Limb (tissue), 2 donors: ENCODE data around the gene PDCD10.

Experiments used
- DNase-seq, 2 donors: peaks; one replicate each; pipeline ENCODE4 v3.0.0-alpha.2; 2016; ENCODE audit errors: extremely low spot score in 2 of 2

The PDCD10 gene

DNA sequence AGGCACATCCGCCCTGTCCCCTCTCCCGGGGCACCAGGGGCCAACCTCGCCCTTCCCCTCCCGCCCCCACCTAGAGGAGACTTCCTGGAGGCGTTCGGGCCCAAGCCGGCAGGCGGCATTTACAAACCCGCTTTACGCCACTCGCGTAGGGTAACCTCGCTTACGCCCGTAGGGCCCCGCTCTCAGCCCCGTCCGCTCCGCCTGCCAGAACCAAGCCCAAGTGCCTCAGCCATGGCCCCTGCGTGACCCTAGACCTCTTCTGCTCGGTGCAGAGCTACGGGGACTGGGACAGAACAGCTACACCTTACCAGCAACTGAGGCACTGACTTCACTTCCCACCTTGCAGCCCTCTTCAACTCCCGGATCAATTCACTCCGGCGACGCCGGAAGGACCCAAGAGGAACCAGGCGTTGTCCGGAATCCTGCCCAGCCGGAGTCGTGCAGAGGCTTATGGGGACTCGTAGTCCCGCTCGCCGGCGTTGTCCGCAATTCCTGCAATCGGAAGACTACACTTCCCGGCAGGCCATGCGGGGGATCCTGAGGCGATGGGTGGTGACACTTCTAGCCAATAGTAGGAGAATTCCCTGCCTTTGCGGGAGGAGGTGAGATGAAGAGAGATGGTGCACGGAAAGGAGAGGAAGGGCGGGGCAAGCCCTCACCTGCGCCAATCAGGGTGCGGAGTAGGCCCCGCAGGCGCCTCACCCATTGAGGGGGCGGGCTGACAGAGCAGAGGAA, at the start of gene PDCD10:
TSS of gene PDCD10 (minus strand) at position 395 of the 735 bp plus-strand sequence. CDS start 14,735 bp downstream, outside the sequence.
- peak; percentile 97 to 98 for DNase-seq

DNA sequence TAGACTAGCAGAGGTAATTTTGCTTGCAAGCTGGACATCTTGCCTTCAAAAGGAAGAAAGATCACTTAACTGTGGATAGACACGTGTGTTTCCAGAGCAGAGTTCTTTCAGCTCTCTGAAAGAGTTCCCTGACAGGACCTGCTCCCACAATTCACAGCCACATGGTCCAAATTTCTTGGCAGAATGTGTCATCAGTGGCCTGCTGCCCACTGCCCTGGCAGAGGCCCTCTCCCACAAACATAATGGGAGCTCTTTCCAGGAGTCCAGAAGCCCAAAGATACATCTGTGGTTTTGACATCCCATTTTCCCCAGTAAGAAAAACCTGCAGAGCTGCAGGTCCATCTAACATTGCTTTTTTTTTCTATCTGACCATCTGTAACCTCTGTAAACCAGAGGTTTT, 49.1 kb upstream of the PDCD10 start:
- peak in 1 of 2 donors; percentile 26 for DNase-seq

DNA sequence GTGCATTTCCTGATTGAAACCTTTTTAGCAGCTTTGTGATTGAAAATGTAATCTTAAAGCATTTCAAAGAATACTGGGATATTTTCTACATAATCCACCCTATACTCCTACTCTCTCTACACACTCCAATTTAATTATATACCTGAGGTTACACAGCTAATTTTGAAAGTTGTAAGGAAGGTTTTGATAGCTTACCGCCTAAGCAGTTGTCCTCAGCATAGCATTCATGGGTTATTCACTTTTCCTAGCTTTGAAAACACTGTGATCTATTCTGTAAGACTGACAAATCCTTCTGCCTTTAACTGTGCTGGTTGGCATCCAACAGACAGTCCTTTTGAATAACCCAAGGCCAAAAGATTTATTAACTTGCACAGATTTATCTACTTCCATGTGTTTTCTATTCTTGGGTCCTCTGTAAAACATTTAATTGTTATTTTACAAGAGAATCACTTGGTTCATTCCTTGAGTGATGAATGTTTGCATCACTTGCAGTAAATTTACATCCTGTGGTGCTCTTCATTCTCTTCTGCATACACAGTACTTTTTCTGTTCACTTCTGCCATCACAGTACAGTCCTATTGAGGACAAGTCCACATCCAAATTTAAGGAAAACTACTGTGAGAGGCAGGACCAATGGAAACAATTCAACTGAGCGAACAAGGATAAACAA, 45.7 kb upstream of the PDCD10 start:
- DNase-seq = no peak

DNA sequence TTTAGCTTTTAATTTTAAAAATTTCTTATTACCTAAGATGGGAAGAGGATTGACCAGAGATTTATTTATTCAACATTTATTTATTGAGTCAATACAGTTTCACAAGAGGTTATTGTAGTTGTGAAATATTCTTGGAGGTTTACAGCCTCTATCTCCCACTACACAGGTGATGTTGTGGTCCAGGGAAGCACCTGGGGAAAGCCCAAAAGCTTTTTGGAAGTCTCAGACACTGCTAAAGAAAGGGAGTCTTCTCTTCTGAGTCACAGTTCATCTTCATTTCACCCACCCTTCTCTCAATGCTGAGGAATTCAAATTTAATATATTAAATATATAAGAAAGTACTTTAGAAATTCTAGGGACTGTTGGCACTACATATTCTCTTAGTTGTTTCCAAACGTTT, 42.7 kb upstream of the PDCD10 start:
- no peak for DNase-seq

DNA sequence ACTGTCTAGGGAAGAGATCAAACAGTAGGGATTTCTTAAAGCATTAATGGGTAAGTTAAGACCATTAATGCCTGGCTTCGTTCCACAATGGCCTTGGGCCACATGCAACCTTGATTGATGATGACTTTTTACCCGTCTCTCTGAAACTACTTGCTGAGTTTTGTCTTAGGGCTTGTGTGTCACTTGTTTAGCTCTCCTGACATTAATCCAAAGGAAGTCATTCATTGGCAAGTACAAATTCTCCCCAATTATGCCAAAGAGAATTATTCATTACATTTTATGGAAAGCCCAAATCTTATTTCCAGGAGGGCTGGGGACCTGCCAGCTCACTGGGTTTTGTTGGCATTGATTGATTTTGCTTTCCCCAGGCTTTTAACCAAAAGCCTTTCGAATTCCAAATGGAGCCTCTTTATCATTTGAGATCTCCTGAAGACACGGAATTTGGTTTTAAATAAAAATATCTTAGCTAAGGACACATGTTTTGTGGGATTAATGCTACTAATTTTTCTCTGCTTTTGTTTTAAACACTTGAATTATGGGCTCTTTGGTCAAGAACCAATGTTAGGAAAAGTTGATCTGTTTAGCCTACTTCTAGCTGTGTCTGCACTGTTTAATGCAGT, 41.5 kb upstream of the PDCD10 start:
- peak in 1 of 2 donors; percentile 38 for DNase-seq

DNA sequence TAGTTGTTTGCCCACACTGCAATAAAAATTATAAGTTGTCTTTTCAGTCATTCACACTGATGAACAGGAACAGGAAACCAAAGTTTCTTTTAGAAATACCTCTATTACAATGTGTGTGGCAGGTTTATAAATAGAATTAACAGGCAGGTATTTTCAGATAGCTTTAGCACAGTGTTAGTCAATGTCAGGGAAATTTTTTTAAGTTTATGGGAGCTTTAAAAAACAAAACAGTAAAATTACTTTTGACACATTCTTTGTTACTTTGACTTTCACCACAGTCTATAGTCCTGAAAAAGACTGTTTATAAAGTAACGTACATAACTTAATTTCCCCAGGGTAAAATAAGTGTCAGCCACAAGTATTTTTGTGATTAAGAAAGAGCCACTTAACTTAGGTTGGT, 38.9 kb upstream of the PDCD10 start:
- no peak for DNase-seq

DNA sequence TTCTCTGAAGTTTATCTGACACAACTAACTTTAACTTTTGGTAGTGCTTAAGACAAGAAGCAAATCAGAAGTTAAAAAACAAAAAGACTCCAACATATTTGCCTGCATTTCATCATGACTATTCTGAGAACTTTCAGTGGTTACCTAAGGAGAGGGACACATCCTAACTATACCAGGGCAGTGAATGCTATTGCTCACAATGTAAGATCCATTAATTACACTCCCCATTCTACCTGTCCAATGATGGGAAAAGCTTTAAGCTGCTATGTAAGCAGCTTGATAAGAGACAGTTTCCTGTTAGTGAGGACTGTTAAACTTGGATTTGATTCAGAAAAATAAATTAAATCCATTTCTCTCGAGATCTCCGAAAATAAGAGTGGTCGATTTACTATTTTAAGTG, 38.3 kb upstream of the PDCD10 start:
- no peak for DNase-seq

DNA sequence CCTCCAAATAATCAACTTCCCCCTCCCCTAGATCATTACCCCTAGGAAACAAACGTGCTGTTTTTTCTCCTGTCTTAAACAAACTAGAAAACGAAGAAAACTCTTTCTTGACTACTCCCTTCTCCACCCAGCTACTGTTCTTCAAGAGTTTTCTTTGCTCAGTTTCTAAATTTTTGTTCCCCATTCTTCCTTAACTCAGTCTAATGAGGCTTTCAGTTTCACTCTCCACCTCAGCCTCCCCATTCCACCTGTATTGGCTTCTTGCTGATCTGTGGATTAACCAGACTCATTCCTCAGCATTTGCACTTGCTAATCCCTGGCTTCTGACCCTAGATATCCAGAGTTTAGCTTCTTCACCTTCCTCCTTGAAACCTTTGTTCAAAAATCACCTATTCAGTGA, 27.6 kb upstream of the PDCD10 start:
- no peak for DNase-seq

DNA sequence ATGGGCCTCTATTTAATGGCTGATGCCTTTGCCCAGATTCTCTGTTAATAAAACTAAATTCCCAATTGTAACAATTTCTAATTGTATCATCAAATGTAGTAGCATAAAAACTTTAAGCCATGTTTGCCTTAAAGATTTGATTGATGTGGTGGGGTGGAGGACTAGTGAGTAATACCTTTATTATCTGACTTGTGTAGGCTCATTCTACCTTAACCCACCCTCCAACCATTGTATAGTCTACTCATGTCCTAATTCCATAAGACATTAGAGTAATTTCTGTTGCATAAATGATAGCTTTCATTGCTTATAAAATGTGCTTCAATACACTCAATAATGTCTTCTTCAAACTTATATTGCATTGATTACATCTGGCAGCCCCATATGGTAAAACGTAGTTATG, 26.6 kb upstream of the PDCD10 start:
- DNase-seq = no peak

DNA sequence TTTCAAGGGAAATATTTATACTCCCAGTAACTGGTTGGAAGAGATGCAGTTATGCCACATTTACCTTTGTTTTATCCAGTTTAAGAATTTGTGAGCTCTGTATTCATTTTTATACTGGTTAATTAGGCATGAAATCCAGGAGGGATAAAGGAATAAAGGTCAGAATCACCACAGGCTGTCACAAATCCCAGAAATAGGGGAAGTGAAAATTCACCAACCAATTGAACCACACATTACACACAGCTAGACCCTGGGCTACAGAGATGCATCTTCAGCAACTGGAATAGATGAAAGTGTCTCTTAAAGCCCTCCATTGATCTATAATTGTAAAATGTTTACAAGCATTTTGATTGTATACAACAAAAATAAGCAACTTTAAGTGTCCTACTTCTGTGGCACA, 19.4 kb upstream of the PDCD10 start:
- DNase-seq = no peak

DNA sequence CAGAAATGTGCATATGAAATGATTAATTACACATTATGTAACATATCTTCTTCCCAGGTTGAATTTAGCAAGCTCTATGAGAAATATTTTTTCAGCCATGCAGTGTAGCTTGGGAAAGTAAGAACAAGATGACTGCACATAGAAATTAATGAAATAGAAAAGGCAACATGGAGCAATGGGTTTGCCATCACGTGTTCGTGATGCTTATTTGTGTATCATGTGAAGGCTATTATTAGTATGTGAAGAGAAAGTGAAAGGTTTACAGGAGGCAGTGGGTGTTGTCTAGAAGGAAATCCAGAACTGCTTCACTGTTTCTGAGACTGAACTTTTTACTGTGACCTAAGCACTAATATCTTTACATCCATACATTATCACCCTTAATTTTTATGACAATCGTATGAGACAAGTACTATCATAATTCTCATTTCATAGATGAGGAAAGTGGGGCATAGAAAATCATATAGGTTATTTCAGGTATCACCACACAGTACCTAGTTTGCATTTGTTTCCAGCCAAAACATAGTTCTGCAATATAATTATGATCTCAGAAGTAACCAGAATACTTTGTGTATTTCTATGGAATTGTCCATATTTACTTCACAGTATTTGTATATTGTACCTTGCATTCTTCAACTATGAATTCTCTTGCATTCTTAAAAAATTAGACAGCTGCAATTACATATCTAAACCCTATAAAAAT, 15.7 kb upstream of the PDCD10 start:
- no peak for DNase-seq

DNA sequence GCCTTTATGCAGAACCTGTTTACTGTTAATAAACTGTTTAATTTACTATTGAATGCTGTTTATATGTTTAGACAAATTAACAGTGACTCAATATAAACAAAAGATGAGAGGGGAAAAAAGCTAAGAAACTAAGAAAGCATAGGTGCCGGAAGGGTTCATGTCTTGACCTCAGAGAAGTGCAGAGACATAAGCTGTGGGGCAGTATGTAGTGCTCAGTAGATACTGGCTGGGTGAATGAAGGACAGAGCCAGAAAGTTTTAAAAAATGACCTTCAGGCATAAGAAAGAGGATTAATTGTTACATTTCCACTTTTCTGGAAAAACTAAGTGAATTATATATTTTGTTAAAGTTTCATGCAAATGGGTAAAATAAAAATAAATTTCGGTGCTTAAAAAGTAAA, 15.0 kb upstream of the PDCD10 start:
- DNase-seq = no peak

DNA sequence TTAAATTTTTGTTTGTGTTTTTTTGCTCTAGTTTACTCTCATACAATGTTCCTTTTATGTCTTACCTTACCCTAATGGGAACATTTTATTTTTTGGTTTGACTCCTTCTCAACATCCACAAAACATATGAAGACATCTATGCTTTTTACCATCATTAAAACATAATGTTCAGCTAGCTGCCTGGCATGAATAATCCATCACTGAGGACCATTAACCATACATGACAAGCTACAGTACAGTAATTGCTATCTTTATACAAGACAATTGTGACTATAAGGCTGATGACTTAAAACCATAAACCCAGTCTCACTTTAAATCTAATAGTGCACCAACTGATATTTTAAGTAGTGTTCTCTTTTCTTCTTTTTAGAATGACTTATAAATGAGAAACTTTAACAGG, 14.5 kb upstream of the PDCD10 start:
- DNase-seq = no peak

DNA sequence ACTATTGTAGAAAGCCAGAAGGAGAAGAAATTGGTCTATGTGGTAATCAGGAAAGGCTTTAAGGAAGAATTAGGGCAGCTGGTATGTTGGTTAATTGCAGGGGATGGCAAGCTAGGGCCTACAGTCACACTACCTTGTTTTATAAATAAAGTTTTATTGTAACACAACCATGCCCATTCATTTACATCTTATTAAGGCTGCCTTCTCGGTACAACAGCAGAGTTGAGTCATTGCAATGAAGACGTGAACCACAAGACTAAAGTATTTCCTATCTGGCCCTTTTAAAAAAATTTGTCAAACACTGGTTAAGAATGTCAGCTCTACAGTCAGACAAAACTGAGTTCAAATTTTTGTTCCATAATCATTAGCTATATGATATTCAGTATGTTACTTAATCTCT, 9.1 kb upstream of the PDCD10 start:
- no peak for DNase-seq

DNA sequence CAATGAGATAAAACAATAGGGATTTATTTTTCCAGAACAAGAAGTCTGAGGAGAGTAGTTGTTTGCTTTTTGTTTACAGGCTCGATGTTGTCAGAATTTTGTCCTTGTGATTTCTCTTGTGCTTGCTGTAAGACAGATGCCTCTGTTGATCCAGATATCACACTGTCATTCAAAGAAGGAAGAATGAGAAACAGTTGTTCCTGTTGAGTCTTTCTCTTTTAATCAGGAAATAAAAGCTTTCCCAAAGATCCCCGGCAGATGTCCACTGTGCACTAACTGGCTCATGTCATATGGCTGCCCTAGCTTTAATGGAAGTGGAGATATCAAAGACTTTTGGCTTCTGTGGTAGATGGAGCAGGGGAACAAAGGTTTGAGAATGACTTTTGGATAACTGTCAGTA, 7.6 kb upstream of the PDCD10 start:
- DNase-seq = no peak

DNA sequence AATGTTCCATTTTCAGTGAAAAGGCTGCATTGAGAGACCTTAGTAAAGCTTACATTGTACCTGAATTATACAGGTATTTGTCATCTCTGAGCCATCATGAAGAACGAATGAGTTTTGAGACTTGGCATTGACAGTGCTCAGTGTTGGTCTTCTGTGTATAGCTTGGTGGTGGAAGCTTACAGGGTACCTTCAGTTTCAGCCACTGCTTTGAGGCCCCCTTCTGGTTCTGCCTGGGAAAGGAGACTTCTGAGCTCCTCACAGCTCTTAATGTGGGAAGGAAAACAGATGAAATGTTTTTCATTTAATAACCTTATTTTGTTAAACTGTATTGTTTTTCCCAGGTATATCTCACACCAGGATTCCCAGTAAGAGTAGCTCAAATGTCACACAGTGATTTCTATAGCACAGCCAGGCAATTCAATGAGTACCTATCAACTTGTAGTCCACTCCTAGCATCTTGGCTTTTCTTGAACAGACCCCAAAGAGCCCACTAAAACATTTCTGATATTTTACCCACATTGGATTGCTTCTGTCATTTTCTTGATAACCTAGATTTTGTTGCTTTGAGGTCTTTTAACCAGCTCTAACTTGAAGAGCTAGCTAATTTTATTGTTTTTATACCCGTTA, 6.4 kb upstream of the PDCD10 start:
- DNase-seq = peak in 1 of 2 donors; percentile 34

DNA sequence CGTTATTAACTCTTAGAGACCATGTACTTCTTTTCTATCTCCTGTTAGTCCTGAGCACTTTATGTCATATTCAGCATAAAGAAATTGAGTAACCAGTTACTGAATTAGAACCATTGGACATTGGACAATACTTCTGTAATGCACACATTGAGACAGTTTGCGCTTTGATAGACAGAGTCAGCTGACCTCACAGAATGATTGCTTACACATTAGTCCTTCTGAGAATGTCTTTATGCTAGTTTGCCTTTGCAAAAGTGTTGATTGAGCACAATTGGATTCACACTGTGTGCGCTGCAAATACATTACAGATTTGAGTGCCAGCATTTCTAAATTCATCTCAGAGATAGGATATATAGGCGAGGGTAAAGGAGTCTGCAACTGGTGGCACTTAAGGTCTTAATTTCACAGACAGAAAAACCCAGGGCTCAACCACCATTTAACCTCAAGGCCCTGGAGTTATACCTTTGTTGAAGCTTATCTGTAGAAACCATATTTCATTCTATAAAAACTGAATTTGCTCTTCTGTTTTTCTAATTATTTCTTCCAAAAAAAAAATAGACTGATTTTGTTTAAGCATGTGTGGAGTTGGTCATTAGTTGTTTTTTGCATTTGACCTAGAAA, 4.6 kb upstream of the PDCD10 start:
- DNase-seq = no peak

DNA sequence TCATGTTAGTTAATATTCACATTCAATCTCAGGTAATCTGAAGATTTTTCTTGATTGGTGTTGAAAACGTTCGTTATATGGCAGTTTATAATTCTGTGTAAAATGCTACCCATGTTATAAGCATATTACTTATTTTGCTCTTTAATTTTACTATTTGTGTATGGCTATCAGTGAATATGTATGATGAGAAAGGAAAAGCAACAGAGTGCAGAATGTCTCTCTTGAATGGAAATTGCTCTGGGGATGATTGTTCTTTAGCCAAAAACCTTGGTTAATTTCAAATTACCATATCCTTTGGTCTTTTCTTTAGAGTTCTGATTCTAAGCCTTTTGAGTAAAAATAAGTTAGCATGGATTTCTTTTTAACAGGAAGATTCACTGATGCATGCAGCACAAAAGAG, 3.3 kb upstream of the PDCD10 start:
- DNase-seq = no peak

DNA sequence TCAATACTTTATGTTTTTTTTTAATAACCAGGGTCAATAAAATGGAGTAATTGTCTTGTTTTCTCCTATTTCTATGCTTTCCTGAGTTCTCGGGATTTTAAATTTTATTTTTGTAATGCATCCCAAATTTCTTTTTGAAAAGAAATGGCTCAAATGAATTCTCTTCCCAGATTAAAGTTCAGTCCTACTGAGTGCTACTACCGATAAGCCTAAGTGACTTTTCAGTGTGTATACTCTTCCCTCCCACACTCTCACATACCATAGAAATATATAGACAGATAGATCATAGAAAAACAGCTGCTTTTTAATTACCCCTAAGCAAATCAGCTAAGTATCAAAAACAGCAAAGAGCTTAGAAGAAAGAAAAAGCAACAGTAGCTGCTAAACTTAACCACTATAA, 2.3 kb upstream of the PDCD10 start:
- no peak for DNase-seq

DNA sequence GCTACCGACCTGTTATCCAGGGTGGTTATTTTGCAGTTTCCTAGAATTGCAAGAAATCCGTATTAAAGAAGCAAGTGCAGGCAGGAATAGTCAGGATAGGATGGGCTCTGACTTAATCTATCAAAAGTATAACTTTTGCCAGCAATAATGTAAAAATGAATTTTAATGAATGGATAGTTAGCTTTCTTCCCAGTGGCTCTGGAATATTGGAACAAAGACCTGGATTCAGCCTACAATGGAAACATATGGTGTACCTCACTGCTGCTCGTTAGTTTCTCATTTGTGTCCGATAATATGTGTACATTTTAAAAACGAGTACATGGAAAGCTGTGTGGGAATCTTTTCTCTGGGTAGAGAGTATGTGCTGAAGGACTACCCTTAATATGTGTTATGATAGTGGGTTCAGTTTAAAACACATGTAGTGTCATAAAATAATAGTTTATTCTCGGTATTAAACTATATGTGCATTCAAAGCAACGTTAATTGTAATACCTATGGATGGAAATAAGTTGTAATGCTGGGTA, 1.6 kb upstream of the PDCD10 start:
- DNase-seq = no peak
